HepG2 (cell line): Measurements from ENCODE around the gene ADORA3. TPM values are rescaled to one million over a fixed set of nuclear protein-coding genes. Genes with fewer than 3 reads are reported as not detected.
A peak's percentile ranks its signal among the peaks of the same experiment; 100 is the strongest.

Source experiments
- ATAC-seq: fragments of 200-7000 bp; cut with Tn5 transposase; 3 replicates; pipeline ENCODE4 v1.9.1; 2020; ENCODE audit warnings: mild to moderate bottlenecking, moderate library complexity
- BruUV-seq: library from RNA; stranded (reverse); fragments of 400-500 nt; replicated peaks from 2 replicates; lab custom pipeline; 2021; lab: Mats Ljungman, UMichigan
- CTCF ChIA-PET: fragments of 300-600 bp; formaldehyde crosslinking; extraction: SDS; loops from one replicate; lab custom pipeline; 2021; ENCODE audit warnings: low total read pairs, inconsistent platforms, low intra/inter-chr PET ratio; lab: Yijun Ruan, JAX
- POLR2A ChIA-PET: fragments of 350-600 bp; sonication (Branson Sonifier 250); formaldehyde crosslinking; loops from one replicate; lab custom pipeline; 2020; ENCODE audit warnings: antibody characterized with exemption, inconsistent platforms; lab: Yijun Ruan, JAX
- DNase-seq: peaks from one replicate; pipeline ENCODE4 v3.0.0-alpha.2; 2015; ENCODE audit warnings: low spot score
- FAIRE-seq: peaks from 3 replicates; lab custom pipeline; 2011; peaks lifted over from hg19 to GRCh38; lab: Jason Lieb, UNC
- H2AFZ ChIP-seq: one replicate; pipeline ENCODE4 v1.6.1; 2011; ENCODE audit warnings: low read length, inconsistent platforms
- H3K27ac ChIP-seq: fragments of 300-600 bp; 3 replicates; pipeline ENCODE4 v1.8.0; 2011; ENCODE audit warnings: mixed run types, mild to moderate bottlenecking, mixed read lengths, low read length, inconsistent platforms; ENCODE audit not compliant: insufficient read depth; ENCODE audit errors: extremely low read length
- H3K27me3 ChIP-seq, 2 experiments: fragments of 200-600 bp in 1 of 2; 2 replicates in 1 of 2; 3 replicates in 1 of 2; pipeline versions ENCODE4 v1.6.0 to v1.8.0; 2011; ENCODE audit warnings: low read length in 2 of 2, mild to moderate bottlenecking in 2 of 2, moderate library complexity in 2 of 2, inconsistent platforms in 1 of 2; ENCODE audit not compliant: insufficient read depth in 2 of 2, control insufficient read depth in 1 of 2
- H3K36me3 ChIP-seq, 2 experiments: fragments of 200-600 bp in 1 of 2; replicated peaks in 1 of 2; 2 replicates in 1 of 2; 3 replicates in 1 of 2; pipeline versions ENCODE4 v1.5.1 to v1.8.0; 2011; ENCODE audit warnings: low read length in 2 of 2, inconsistent platforms in 1 of 2; ENCODE audit not compliant: insufficient read depth in 2 of 2, control insufficient read depth in 1 of 2
- H3K4me1 ChIP-seq: 2 replicates; pipeline ENCODE4 v1.5.1; 2012; ENCODE audit warnings: low read length, inconsistent platforms; ENCODE audit not compliant: insufficient read depth
- H3K4me2 ChIP-seq: 2 replicates; pipeline ENCODE4 v1.6.0; 2011; ENCODE audit warnings: low read depth, low read length, inconsistent platforms
- H3K4me3 ChIP-seq, 3 experiments: fragments of 200-600 bp in 1 of 3; sonication (generic), shearing (Covaris generic) in 1 of 3; replicated peaks in 1 of 3; 2 replicates each; pipeline ENCODE4 v1.5.1; 2011 to 2016; ENCODE audit warnings: low read length in 3 of 3, inconsistent platforms in 2 of 3, low read depth in 2 of 3, mild to moderate bottlenecking in 2 of 3, control low read depth in 1 of 3, mixed read lengths in 1 of 3; ENCODE audit not compliant: insufficient read depth in 1 of 3
- H3K79me2 ChIP-seq: one replicate; pipeline ENCODE4 v1.6.1; 2011; ENCODE audit warnings: low read length, inconsistent platforms; ENCODE audit not compliant: insufficient read depth
- H3K9ac ChIP-seq: 2 replicates; pipeline ENCODE4 v1.6.0; 2011; ENCODE audit warnings: mild to moderate bottlenecking, low read depth, low read length, inconsistent platforms; ENCODE audit not compliant: insufficient read depth
- H3K9me3 ChIP-seq: 2 replicates; pipeline ENCODE4 v1.5.1; 2012; ENCODE audit warnings: mild to moderate bottlenecking, low read length
- H4K20me1 ChIP-seq: 2 replicates; pipeline ENCODE4 v1.6.0; 2011; ENCODE audit warnings: inconsistent platforms, mild to moderate bottlenecking, low read length, moderate library complexity; ENCODE audit not compliant: insufficient read depth
- AFF4 ChIP-seq: sonication (generic); formaldehyde crosslinking; IDR thresholded peaks from 2 replicates; pipeline ENCODE4 v1.4.0; 2020; ENCODE audit warnings: missing genetic modification reagents
- CHD2 ChIP-seq: IDR thresholded peaks from 2 replicates; pipeline ENCODE4 v1.6.1; 2011; ENCODE audit warnings: low read depth, low read length, improper control_type of control experiment
- GATA4 ChIP-seq: sonication (generic); IDR thresholded peaks from 2 replicates; pipeline ENCODE4 v1.6.1; 2016; ENCODE audit warnings: antibody characterized with exemption, low read depth, borderline replicate concordance
- HES4 ChIP-seq: sonication (generic); formaldehyde crosslinking; IDR thresholded peaks from 2 replicates; pipeline ENCODE4 v1.9.0; 2021; ENCODE audit warnings: mild to moderate bottlenecking, missing genetic modification reagents, borderline replicate concordance
- MEIS2 ChIP-seq: sonication (generic); formaldehyde crosslinking; IDR thresholded peaks from 2 replicates; pipeline ENCODE4 v1.9.0; 2021; ENCODE audit warnings: mild to moderate bottlenecking, missing genetic modification reagents
- PHF21A ChIP-seq: sonication (generic); formaldehyde crosslinking; IDR thresholded peaks from 2 replicates; pipeline ENCODE4 v1.5.0; 2020; ENCODE audit warnings: mild to moderate bottlenecking, missing genetic modification reagents
- PHF5A ChIP-seq: IDR thresholded peaks from one replicate; pipeline ENCODE4 v1.6.1; 2018; ENCODE audit warnings: low read depth, missing genetic modification reagents; ENCODE audit not compliant: unreplicated experiment
- SALL1 ChIP-seq: sonication (generic); formaldehyde crosslinking; IDR thresholded peaks from 2 replicates; pipeline ENCODE4 v1.8.0; 2022; ENCODE audit warnings: mild to moderate bottlenecking, missing genetic modification reagents
- SRSF9 ChIP-seq: fragments of 200-400 bp; formaldehyde crosslinking; IDR thresholded peaks from 2 replicates; pipeline ENCODE4 v1.6.1; 2018; ENCODE audit warnings: borderline replicate concordance, mild to moderate bottlenecking, low read depth, low read length; ENCODE audit not compliant: insufficient read depth, poor library complexity, severe bottlenecking
- TFDP1 ChIP-seq: IDR thresholded peaks from 2 replicates; pipeline ENCODE4 v1.6.1; 2016; ENCODE audit warnings: missing compliant biosample characterization, missing genetic modification reagents, borderline replicate concordance
- ZBTB3 ChIP-seq: sonication (generic); formaldehyde crosslinking; IDR thresholded peaks from 2 replicates; pipeline ENCODE4 v1.4.0; 2020; ENCODE audit warnings: low read depth, mild to moderate bottlenecking, moderate library complexity, missing genetic modification reagents, borderline replicate concordance
- ZNF777 ChIP-seq: sonication (generic); formaldehyde crosslinking; IDR thresholded peaks from 2 replicates; pipeline ENCODE4 v1.4.0; 2020; ENCODE audit warnings: missing genetic modification reagents
- ZNF790 ChIP-seq: sonication (generic); formaldehyde crosslinking; IDR thresholded peaks from 2 replicates; pipeline ENCODE4 v1.8.0; 2022; ENCODE audit warnings: missing genetic modification reagents, mild to moderate bottlenecking, borderline replicate concordance
- ZNF792 ChIP-seq: IDR thresholded peaks from 2 replicates; pipeline ENCODE4 v1.6.1; 2016
- WGBS: methylation state at CpG from one replicate; pipeline ENCODE4 v1.1.6; 2017; ENCODE audit warnings: low lambda C conversion rate; 5-methylcytosine and 5-hydroxymethylcytosine counted together
- in situ Hi-C: cut with HindIII; loops from 2 replicates; pipeline ENCODE4 v1.10.0; 2017; ENCODE audit warnings: low pct_unique_long_range_greater_than_20kb; ENCODE audit not compliant: extremely low pct_ligation_motif_present
- intact Hi-C: fragments of 100-400 bp; cut with micrococcal nuclease; formaldehyde crosslinking; loops from one replicate; pipeline ENCODE4 v1.10.0; 2022; ENCODE audit not compliant: unreplicated experiment
- polyA plus RNA-seq, 8 experiments: library from polyadenylated mRNA; depleted of rRNA in 3 of 8; stranded (reverse) in 7 of 8; unstranded in 1 of 8; fragments of >200 nt; fragmentation: Illumina TruSeq in 4 of 8; extraction: Trizol in 4 of 8; gene quantifications; 2 replicates each; pipeline versions ENCODE4 v1.2.1 to v1.2.3, GENCODE V29; 2011 to 2016; ENCODE audit warnings: low read depth in 4 of 8, missing spikeins in 1 of 8, mixed read lengths in 1 of 8; ENCODE audit not compliant: insufficient read depth in 1 of 8
- total RNA-seq, 5 experiments: library from RNA; depleted of rRNA; stranded (reverse); fragments of >200 nt; fragmentation: Illumina TruSeq; extraction: Trizol; gene quantifications; 2 replicates each; pipeline ENCODE4 v1.2.3, GENCODE V29; 2016; ENCODE audit warnings: low read depth in 1 of 5
- TF ChIP-seq, protein P1 (sequence below): sonication (generic); formaldehyde crosslinking; IDR thresholded peaks from 2 replicates; pipeline ENCODE4 v1.9.0; 2022; ENCODE audit warnings: missing genetic modification reagents, mild to moderate bottlenecking, borderline replicate concordance
- TF ChIP-seq, protein P2 (sequence below): IDR thresholded peaks from 2 replicates; pipeline ENCODE4 v1.6.1; 2012; ENCODE audit warnings: inconsistent platforms
- TF ChIP-seq, protein P3 (sequence below): IDR thresholded peaks from 2 replicates; pipeline ENCODE4 v1.6.1; 2016; ENCODE audit warnings: low read depth, borderline replicate concordance

ADORA3 gene
- total and polyA plus RNA-seq, 2 of the 13 experiments (the other 11 are each of a cell fraction or from before 2014, with no cell fraction given) = not detected

- H3K4me1 ChIP-seq = peaks cover 44% of the 10 kb centered on the region
- H3K27me3 ChIP-seq = no peaks in the 10 kb centered on the region; a peak in 1 of 5 replicates
- no TSS peak for BruUV-seq
- H2AFZ ChIP-seq = no peak overlapping the region
- intact Hi-C loops (loop anchor here (1.0 kb wide), 1 partner anchor 15 kb away; no protein-coding TSS in a partner anchor), in situ Hi-C loops (loop anchor here (10.0 kb wide), 1 partner anchor 121 kb away; no protein-coding TSS in a partner anchor)
- no peaks in the 10 kb centered on the region for H3K36me3 ChIP-seq
- H3K4me3 ChIP-seq = no peak overlapping the region
- POLR2A ChIA-PET = interaction anchor here (1.2 kb wide), 1 partner anchor 22 kb away, joined by 4 read pairs; no protein-coding TSS in a partner anchor
- H3K9me3 ChIP-seq = no peaks in the 10 kb centered on the region
- TF ChIP-seq GATA4 = no peak
- TF ChIP-seq SRSF9 = no peak
- TF ChIP-seq, protein P1, sequence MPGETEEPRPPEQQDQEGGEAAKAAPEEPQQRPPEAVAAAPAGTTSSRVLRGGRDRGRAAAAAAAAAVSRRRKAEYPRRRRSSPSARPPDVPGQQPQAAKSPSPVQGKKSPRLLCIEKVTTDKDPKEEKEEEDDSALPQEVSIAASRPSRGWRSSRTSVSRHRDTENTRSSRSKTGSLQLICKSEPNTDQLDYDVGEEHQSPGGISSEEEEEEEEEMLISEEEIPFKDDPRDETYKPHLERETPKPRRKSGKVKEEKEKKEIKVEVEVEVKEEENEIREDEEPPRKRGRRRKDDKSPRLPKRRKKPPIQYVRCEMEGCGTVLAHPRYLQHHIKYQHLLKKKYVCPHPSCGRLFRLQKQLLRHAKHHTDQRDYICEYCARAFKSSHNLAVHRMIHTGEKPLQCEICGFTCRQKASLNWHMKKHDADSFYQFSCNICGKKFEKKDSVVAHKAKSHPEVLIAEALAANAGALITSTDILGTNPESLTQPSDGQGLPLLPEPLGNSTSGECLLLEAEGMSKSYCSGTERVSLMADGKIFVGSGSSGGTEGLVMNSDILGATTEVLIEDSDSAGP (CRISPR knock-in tag) = no peak
- no peak for TF ChIP-seq SALL1 (CRISPR knock-in tag)
- TF ChIP-seq MEIS2 (CRISPR knock-in tag) = no peak
- TF ChIP-seq TFDP1 (CRISPR knock-in tag) = no peak
- no peak for TF ChIP-seq AFF4 (CRISPR knock-in tag)
- no peak for TF ChIP-seq CHD2
- no peak for TF ChIP-seq ZBTB3
- TF ChIP-seq ZNF777 (CRISPR knock-in tag) = no peak
- TF ChIP-seq, protein P2, sequence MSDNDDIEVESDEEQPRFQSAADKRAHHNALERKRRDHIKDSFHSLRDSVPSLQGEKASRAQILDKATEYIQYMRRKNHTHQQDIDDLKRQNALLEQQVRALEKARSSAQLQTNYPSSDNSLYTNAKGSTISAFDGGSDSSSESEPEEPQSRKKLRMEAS = no peak
- no peak for TF ChIP-seq HES4 (CRISPR knock-in tag)
- TF ChIP-seq, protein P3, sequence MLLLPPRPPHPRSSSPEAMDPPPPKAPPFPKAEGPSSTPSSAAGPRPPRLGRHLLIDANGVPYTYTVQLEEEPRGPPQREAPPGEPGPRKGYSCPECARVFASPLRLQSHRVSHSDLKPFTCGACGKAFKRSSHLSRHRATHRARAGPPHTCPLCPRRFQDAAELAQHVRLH = no peak
- TF ChIP-seq PHF5A = no peak
- no peak for TF ChIP-seq PHF21A
- TF ChIP-seq ZNF792 (CRISPR knock-in tag) = no peak
- no peak for TF ChIP-seq ZNF790 (CRISPR knock-in tag)
- TF ChIP-seq, all 625 proteins: peak for 0
- ATAC-seq (no peak), DNase-seq (no peak), FAIRE-seq (no peak)
- CTCF ChIA-PET = no interaction called here
- WGBS = 23% methylated on average over 4 of the region's 6 CpGs
- Histone ChIP-seq H3K9ac (no peak overlapping the region), H3K27ac (no peak overlapping the region), H4K20me1 (no peaks in the 10 kb centered on the region), H3K4me2 (peak overlapping the region; percentile 32; the same call in 1 of the 2 replicates), H3K79me2 (no peaks in the 10 kb centered on the region)
Observed at GRCh38 chr1:111504097-111504496, 664 bp upstream of the ADORA3 start.
